HCT116 (cell line): ENCODE data around the gene ASPG. TPM values are rescaled to one million over a fixed set of nuclear protein-coding genes. Genes with fewer than 3 reads are reported as not detected.

Experiments
- ATAC-seq: fragments of 200-7000 bp; cut with Tn5 transposase; 2 replicates; pipeline ENCODE4 v1.9.1; 2020; ENCODE audit warnings: mild to moderate bottlenecking, moderate library complexity
- BruUV-seq: library from RNA; stranded (reverse); fragments of 400-500 nt; replicated peaks from 2 replicates; lab custom pipeline; 2021; lab: Mats Ljungman, UMichigan
- CTCF ChIA-PET: fragments of 300-600 bp; sonication (Branson Sonifier 250); formaldehyde crosslinking; loops from one replicate; lab custom pipeline; 2021; ENCODE audit warnings: antibody characterized with exemption; lab: Charles Lee
- POLR2A ChIA-PET: fragments of 300-600, 350-600 bp; sonication (Branson Sonifier 250); formaldehyde crosslinking; loops from one replicate; lab custom pipeline; 2021; ENCODE audit warnings: antibody characterized with exemption; lab: Charles Lee
- RAD21 ChIA-PET, 2 experiments: fragments of 300-600 bp; sonication (Branson Sonifier 250); formaldehyde crosslinking; loops; one replicate each; lab custom pipeline; 2023; ENCODE audit warnings: low total read pairs in 2 of 2; ENCODE audit not compliant: uncharacterized antibody in 2 of 2, unreplicated experiment in 2 of 2, low non-redundant PET in 1 of 2; lab: Charles Lee
- DNase-seq: peaks from one replicate; pipeline ENCODE4 v3.0.0-alpha.2; 2010; ENCODE audit warnings: low read depth, low spot score
- H2AFZ ChIP-seq: fragments of 200-600 bp; shearing (Covaris generic), sonication (generic); 2 replicates; pipeline ENCODE4 v1.6.1; 2017; ENCODE audit warnings: low read depth, mixed run types, mixed read lengths, antibody characterized with exemption, low read length; ENCODE audit not compliant: poor library complexity, severe bottlenecking
- H3K27ac ChIP-seq: 2 replicates; pipeline ENCODE4 v1.5.1; 2012; ENCODE audit warnings: low read depth, low read length
- H3K27me3 ChIP-seq: fragments of 200-600 bp; sonication (generic); 2 replicates; pipeline ENCODE4 v1.6.1; 2016; ENCODE audit warnings: mixed run types, low read length, mixed read lengths; ENCODE audit not compliant: insufficient read depth
- H3K36me3 ChIP-seq, 2 experiments: fragments of 200-500 bp in 1 of 2; fragments of 200-600 bp in 1 of 2; sonication (Bioruptor generic) in 1 of 2; sonication (generic) in 1 of 2; 2 replicates each; pipeline versions ENCODE4 v1.5.1 to v1.6.1; 2014 to 2016; ENCODE audit warnings: low read length in 2 of 2, inconsistent platforms in 1 of 2, mixed read lengths in 1 of 2, mixed run types in 1 of 2; ENCODE audit not compliant: insufficient read depth in 2 of 2, control insufficient read depth in 1 of 2
- H3K4me1 ChIP-seq, 2 experiments: fragments of 200-600 bp in 1 of 2; sonication (generic) in 1 of 2; 2 replicates each; pipeline versions ENCODE4 v1.5.1 to v1.6.1; 2012 to 2017; ENCODE audit warnings: low read length in 2 of 2, inconsistent platforms in 1 of 2, mild to moderate bottlenecking in 1 of 2, mixed read lengths in 1 of 2, mixed run types in 1 of 2, moderate library complexity in 1 of 2; ENCODE audit not compliant: insufficient read depth in 2 of 2, control insufficient read depth in 1 of 2
- H3K4me2 ChIP-seq: fragments of 200-600 bp; sonication (generic); 2 replicates; pipeline ENCODE4 v1.6.1; 2017; ENCODE audit warnings: mixed run types, low read length, mixed read lengths
- H3K4me3 ChIP-seq, 2 experiments: fragments of 200-600 bp in 1 of 2; sonication (generic) in 1 of 2; replicated peaks in 1 of 2; 2 replicates each; pipeline ENCODE4 v1.5.1; 2011 to 2016; ENCODE audit warnings: low read length in 2 of 2, control low read depth in 1 of 2, low read depth in 1 of 2, mild to moderate bottlenecking in 1 of 2, mixed read lengths in 1 of 2, mixed run types in 1 of 2
- H3K79me2 ChIP-seq: fragments of 200-600 bp; sonication (generic); 2 replicates; pipeline ENCODE4 v1.6.1; 2017; ENCODE audit warnings: mild to moderate bottlenecking, mixed run types, low read length, moderate library complexity, mixed read lengths; ENCODE audit not compliant: insufficient read depth
- H3K9ac ChIP-seq: fragments of 200-600 bp; sonication (generic); 2 replicates; pipeline ENCODE4 v1.6.1; 2016; ENCODE audit warnings: low read length, mixed read lengths
- H3K9me2 ChIP-seq: fragments of 200-600 bp; sonication (generic), shearing (Covaris generic); 2 replicates; pipeline ENCODE4 v1.6.1; 2017; ENCODE audit warnings: mixed run types, mild to moderate bottlenecking, moderate library complexity; ENCODE audit not compliant: insufficient read depth
- H3K9me3 ChIP-seq, 2 experiments: fragments of 200-500 bp in 1 of 2; fragments of 200-600 bp in 1 of 2; sonication (Bioruptor generic) in 1 of 2; sonication (generic) in 1 of 2; 2 replicates each; pipeline ENCODE4 v1.6.1; 2014 to 2017; ENCODE audit warnings: low read length in 2 of 2, mixed read lengths in 2 of 2, inconsistent platforms in 1 of 2, low read depth in 1 of 2, mild to moderate bottlenecking in 1 of 2, mixed run types in 1 of 2, moderate library complexity in 1 of 2; ENCODE audit not compliant: control insufficient read depth in 1 of 2, insufficient read depth in 1 of 2
- H4K20me1 ChIP-seq: fragments of 200-600 bp; sonication (generic), shearing (Covaris generic); 2 replicates; pipeline ENCODE4 v1.6.1; 2017; ENCODE audit warnings: mixed run types, mild to moderate bottlenecking, moderate library complexity; ENCODE audit not compliant: insufficient read depth
- ATF3 ChIP-seq: IDR thresholded peaks from 2 replicates; pipeline ENCODE4 v1.6.1; 2012
- CEBPB ChIP-seq: IDR thresholded peaks from 2 replicates; pipeline ENCODE4 v1.6.1; 2012; ENCODE audit warnings: low read depth
- POLR2A ChIP-seq: IDR thresholded peaks from 2 replicates; pipeline ENCODE4 v1.7.0; 2011; ENCODE audit warnings: borderline replicate concordance; ENCODE audit not compliant: insufficient read depth, insufficient read length; ENCODE audit errors: extremely low read depth
- YY1 ChIP-seq: IDR thresholded peaks from 2 replicates; pipeline ENCODE4 v1.6.1; 2011; ENCODE audit warnings: low read length, low read depth, moderate library complexity, mild to moderate bottlenecking; ENCODE audit not compliant: insufficient replicate concordance; ENCODE audit errors: extremely low read depth
- ZFX ChIP-seq: fragments of 450-650 bp; IDR thresholded peaks from 2 replicates; pipeline ENCODE4 v1.6.1; 2017
- intact Hi-C: fragments of 100-400 bp; cut with micrococcal nuclease; formaldehyde crosslinking; loops from 2 replicates; pipeline ENCODE4 v1.10.0; 2022
- total RNA-seq: library from RNA; stranded (reverse); gene quantifications from one replicate; pipeline ENCODE4 v1.2.1, GENCODE V29; 2021; ENCODE audit not compliant: unreplicated experiment
- TF ChIP-seq, protein P1 (sequence below): IDR thresholded peaks from 2 replicates; pipeline ENCODE4 v1.6.1; 2011; ENCODE audit warnings: mild to moderate bottlenecking, low read length, moderate library complexity; ENCODE audit not compliant: insufficient replicate concordance; ENCODE audit errors: extremely low read depth

Gene ASPG
- total RNA-seq, 1 experiment from 2014 or later = not detected

DNA sequence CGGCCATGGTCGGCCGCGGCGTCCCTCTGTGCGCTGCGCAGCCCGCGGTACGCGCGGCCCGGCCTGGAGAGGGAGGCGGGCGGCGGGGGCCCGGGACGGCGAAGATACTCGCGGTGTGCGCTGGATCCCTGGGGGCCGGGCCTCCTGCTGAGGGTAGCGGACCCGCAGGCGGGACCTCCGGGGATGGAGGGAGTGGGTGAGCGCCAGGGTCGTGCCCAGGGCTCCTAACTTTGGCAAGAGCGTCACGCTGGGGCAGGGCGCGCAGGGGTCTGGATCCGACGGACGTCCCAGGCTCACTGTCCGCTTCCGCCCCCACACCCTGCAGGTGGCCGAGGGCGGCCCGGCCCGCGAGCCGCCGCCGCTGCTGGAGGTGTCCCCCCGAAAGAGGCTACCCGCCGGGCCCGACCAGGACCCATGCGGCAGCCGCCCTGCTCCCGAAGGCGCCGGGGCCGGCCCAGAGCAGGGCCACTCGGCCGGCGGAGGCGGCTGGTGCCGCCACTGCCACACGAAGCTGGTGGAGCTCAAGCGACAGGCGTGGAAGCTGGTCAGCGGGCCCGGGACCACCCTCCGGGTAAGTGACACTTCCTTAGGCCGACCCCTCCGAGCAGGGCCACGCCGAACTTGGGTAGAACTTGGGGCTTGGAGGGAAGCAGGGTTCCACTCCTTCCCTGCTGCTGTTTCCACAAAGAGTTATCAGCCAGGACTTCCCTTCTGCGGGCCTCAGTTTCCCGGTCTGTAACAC is 53.4 kb downstream of the ASPG start:
- TF ChIP-seq YY1 = no peak
- no peak for TF ChIP-seq CEBPB
- peak; percentile 83; the same call in 1 of the 2 replicates for TF ChIP-seq ZFX
- TF ChIP-seq POLR2A = no peak
- no peak for TF ChIP-seq ATF3
- TF ChIP-seq, protein P1, sequence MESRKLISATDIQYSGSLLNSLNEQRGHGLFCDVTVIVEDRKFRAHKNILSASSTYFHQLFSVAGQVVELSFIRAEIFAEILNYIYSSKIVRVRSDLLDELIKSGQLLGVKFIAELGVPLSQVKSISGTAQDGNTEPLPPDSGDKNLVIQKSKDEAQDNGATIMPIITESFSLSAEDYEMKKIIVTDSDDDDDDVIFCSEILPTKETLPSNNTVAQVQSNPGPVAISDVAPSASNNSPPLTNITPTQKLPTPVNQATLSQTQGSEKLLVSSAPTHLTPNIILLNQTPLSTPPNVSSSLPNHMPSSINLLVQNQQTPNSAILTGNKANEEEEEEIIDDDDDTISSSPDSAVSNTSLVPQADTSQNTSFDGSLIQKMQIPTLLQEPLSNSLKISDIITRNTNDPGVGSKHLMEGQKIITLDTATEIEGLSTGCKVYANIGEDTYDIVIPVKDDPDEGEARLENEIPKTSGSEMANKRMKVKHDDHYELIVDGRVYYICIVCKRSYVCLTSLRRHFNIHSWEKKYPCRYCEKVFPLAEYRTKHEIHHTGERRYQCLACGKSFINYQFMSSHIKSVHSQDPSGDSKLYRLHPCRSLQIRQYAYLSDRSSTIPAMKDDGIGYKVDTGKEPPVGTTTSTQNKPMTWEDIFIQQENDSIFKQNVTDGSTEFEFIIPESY = no peak
- CTCF ChIA-PET = interaction anchor here (1.2 kb wide), 1 partner anchor 425 kb away, joined by 3 read pairs; no protein-coding TSS in a partner anchor
- peak overlapping the region; percentile 78 for H3K9ac ChIP-seq
- peak overlapping the region; percentile 71 to 81 for H3K4me3 ChIP-seq
- no peaks in the 10 kb centered on the region for H4K20me1 ChIP-seq
- no peak overlapping the region for H2AFZ ChIP-seq
- peaks cover 10 to 29% of the 10 kb centered on the region in 2 experiments; a peak in 3 of 4 replicates for H3K4me1 ChIP-seq
- intact Hi-C loops = loop anchor here (1.0 to 10.0 kb wide), 3 partner anchors 155 to 334 kb away; no protein-coding TSS in a partner anchor
- no peaks in the 10 kb centered on the region for H3K36me3 ChIP-seq
- peak overlapping the region; percentile 86 for H3K27ac ChIP-seq
- no peaks in the 10 kb centered on the region for H3K27me3 ChIP-seq
- RAD21 ChIA-PET = interaction anchor here in 1 of 2 experiments (1.1 kb wide), 1 partner anchor 425 kb away, joined by 3 read pairs; no protein-coding TSS in a partner anchor
- no peaks in the 10 kb centered on the region for H3K9me3 ChIP-seq
- no TSS peak for BruUV-seq
- POLR2A ChIA-PET = interaction anchor here (0.6 kb wide), 1 partner anchor 841 kb away, joined by 3 read pairs; no protein-coding TSS in a partner anchor
- H3K4me2 ChIP-seq = peak overlapping the region; percentile 99
- H3K9me2 ChIP-seq = no peaks in the 10 kb centered on the region
- no peak for DNase-seq
- ATAC-seq = peak; percentile 40
- H3K79me2 ChIP-seq = peaks cover 13% of the 10 kb centered on the region; the same call in 1 of the 2 replicates
